ENCODE results near the gene MEGF6.

DNA sequence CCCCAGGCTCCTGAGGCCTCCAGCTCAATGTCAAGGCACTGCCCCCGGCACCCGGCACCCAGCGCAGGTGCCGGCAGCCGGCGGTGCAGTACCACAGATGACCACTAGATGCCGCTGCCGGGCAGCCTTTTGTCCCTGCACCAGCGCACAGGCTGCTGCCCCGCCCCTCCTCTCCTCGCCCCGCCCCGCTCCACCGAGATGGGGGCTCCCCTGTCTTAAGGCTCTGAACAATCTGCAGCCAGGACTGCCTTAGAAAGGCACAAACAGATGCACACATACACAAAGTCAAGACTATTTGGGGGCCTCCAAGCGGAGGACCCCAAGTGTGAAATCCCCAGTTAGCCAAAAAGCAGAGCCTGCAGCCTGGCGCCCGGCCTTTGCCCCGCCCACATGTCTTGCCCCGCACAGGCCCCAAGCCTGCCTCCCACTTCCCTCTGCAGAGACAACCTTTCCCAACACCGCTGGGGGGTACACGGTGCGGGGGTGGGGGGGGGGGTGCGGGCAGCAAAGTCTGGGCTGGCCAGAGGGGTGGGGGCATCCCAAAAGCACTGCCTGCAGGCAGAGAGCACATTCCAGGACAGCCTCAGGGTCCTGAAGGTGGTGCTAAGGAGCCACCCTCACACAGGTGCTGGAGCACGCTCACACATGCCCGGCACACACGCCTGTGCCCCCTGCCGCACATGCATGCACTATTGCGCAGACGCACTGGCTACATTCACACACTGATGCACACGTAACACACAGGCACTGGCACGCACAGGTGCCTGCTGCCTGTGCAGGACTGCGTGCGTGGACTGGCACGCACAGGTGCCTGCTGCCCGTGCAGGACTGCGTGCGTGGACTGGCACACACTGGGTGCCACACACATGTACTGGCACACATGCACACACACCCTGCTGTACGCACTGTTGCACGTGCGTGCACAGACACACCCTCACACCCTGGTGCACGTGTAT, 119.7 kb downstream of the MEGF6 start:
- no peak for TF ChIP-seq TOX (CRISPR knock-in tag; IDR thresholded peaks at IDR 0.05; ENCODE audit: borderline replicate concordance)
- TF ChIP-seq ZNF8 (CRISPR knock-in tag; IDR thresholded peaks at IDR 0.05), result no peak

All from SK-N-SH treated with all-trans-retinoic acid at 6 μM for 48 hours (cell line).